Smooth muscle cell (in vitro differentiated cells): ENCODE measurements around the gene ABCA7. TPM values are rescaled to one million over a fixed set of nuclear protein-coding genes. Genes with fewer than 3 reads are reported as not detected.

Experiments used
- DNase-seq: peaks from one replicate; lab custom pipeline; 2025; ENCODE audit not compliant: unreplicated experiment; lab: John Stamatoyannopoulos, UW
- H2AFZ ChIP-seq: fragments of 200-600 bp; sonication (generic); 2 replicates; pipeline ENCODE4 v1.6.0; 2016; ENCODE audit warnings: antibody characterized with exemption, low read depth, mild to moderate bottlenecking
- H3F3A ChIP-seq: fragments of 200-600 bp; sonication (generic); 2 replicates; pipeline ENCODE4 v1.6.0; 2017; ENCODE audit warnings: antibody characterized with exemption, low read depth
- H3K27ac ChIP-seq: fragments of 200-600 bp; sonication (generic); 2 replicates; pipeline ENCODE4 v1.5.1; 2016; ENCODE audit warnings: low read depth, mild to moderate bottlenecking
- H3K27me3 ChIP-seq: fragments of 200-600 bp; sonication (generic); 2 replicates; pipeline ENCODE4 v1.6.1; 2016; ENCODE audit warnings: low read depth, mild to moderate bottlenecking
- H3K36me3 ChIP-seq: fragments of 200-600 bp; sonication (generic); 2 replicates; pipeline ENCODE4 v1.5.1; 2016; ENCODE audit warnings: low read depth
- H3K4me1 ChIP-seq: fragments of 200-600 bp; sonication (generic); 2 replicates; pipeline ENCODE4 v1.5.1; 2016; ENCODE audit warnings: low read depth
- H3K4me2 ChIP-seq: fragments of 200-600 bp; sonication (generic); 2 replicates; pipeline ENCODE4 v1.6.0; 2016; ENCODE audit warnings: mild to moderate bottlenecking
- H3K4me3 ChIP-seq: fragments of 200-600 bp; sonication (generic); 2 replicates; pipeline ENCODE4 v1.5.1; 2016; ENCODE audit warnings: mild to moderate bottlenecking
- H3K79me2 ChIP-seq: fragments of 200-600 bp; sonication (generic); 2 replicates; pipeline ENCODE4 v1.6.0; 2016; ENCODE audit warnings: low read depth, mild to moderate bottlenecking
- H3K9ac ChIP-seq: fragments of 200-600 bp; sonication (generic); 2 replicates; pipeline ENCODE4 v1.6.0; 2016; ENCODE audit warnings: low read depth
- H3K9me3 ChIP-seq: fragments of 200-600 bp; sonication (generic); replicated peaks from 2 replicates; pipeline ENCODE4 v1.5.1; 2016; ENCODE audit warnings: low read depth
- H4K20me1 ChIP-seq: fragments of 200-600 bp; sonication (generic); 2 replicates; pipeline ENCODE4 v1.6.0; 2016; ENCODE audit warnings: low read depth
- CTCF ChIP-seq: fragments of 200-600 bp; sonication (generic); IDR thresholded peaks from 2 replicates; pipeline ENCODE4 v1.5.1; 2017; ENCODE audit warnings: borderline replicate concordance, mild to moderate bottlenecking, antibody characterized with exemption; ENCODE audit not compliant: insufficient read depth, poor library complexity, severe bottlenecking
- WGBS: methylation state at CpG from one replicate; pipeline ENCODE4 v1.1.7; 2016; ENCODE audit warnings: low lambda C conversion rate; 5-methylcytosine and 5-hydroxymethylcytosine counted together
- polyA plus RNA-seq: library from polyadenylated mRNA; unstranded; fragments of >200 nt; fragmentation: Nextera tagmentation; extraction: Ambion mirVana; gene quantifications from 2 replicates; pipeline ENCODE4 v1.2.1, GENCODE V29; 2016
- total RNA-seq: library from RNA; depleted of rRNA; stranded (reverse); fragments of >200 nt; gene quantifications from 2 replicates; pipeline ENCODE4 v1.2.3, GENCODE V29; 2014

Gene ABCA7
- total and polyA plus RNA-seq, 2 experiments from 2014 or later, result 4.1 to 11.8 TPM

GRCh38 chr19:1090731-1091543 lies 51.0 kb downstream of the ABCA7 start:
- Histone ChIP-seq H3K4me1 (peaks cover 7% of the 10 kb centered on the region), H2AFZ (no peak overlapping the region), H4K20me1 (peaks cover 29% of the 10 kb centered on the region), H3F3A (no peaks in the 10 kb centered on the region), H3K4me3 (no peak overlapping the region), H3K79me2 (peaks cover 31% of the 10 kb centered on the region), H3K36me3 (no peaks in the 10 kb centered on the region), H3K4me2 (no peak overlapping the region), H3K27ac (no peak overlapping the region), H3K9me3 (no peaks in the 10 kb centered on the region), H3K9ac (no peak overlapping the region), H3K27me3 (no peaks in the 10 kb centered on the region)
- TF ChIP-seq CTCF, result no peak
- WGBS, result 98% methylated on average over 38 of the region's 38 CpGs
- DNase-seq, result no peak

GRCh38 chr19:1091544-1092175 lies 51.8 kb downstream of the ABCA7 start:
- DNase-seq, result no peak
- no peak overlapping the region for H3K9ac ChIP-seq
- WGBS, result 96% methylated on average over 25 of the region's 27 CpGs

GRCh38 chr19:1093330-1093729 lies 53.4 kb downstream of the ABCA7 start:
- TF ChIP-seq CTCF, result no peak
- Histone ChIP-seq H3K79me2 (peaks cover 31% of the 10 kb centered on the region), H4K20me1 (peaks cover 29% of the 10 kb centered on the region), H3F3A (no peaks in the 10 kb centered on the region), H3K9ac (no peak overlapping the region), H2AFZ (no peak overlapping the region), H3K4me3 (no peak overlapping the region), H3K9me3 (no peaks in the 10 kb centered on the region), H3K27me3 (no peaks in the 10 kb centered on the region), H3K4me1 (peaks cover 7% of the 10 kb centered on the region), H3K27ac (no peak overlapping the region), H3K36me3 (no peaks in the 10 kb centered on the region), H3K4me2 (peak overlapping the region; percentile 98)
- no peak for DNase-seq
- WGBS, result 98% methylated on average over 13 of the region's 15 CpGs

More at GRCh38 chr19:1091544-1092175, 51.8 kb downstream of the ABCA7 start:
- Histone ChIP-seq H3K4me1 (peaks cover 7% of the 10 kb centered on the region), H3F3A (no peaks in the 10 kb centered on the region), H3K4me3 (no peak overlapping the region), H2AFZ (no peak overlapping the region), H3K36me3 (no peaks in the 10 kb centered on the region), H3K4me2 (no peak overlapping the region), H3K27me3 (no peaks in the 10 kb centered on the region), H3K9me3 (no peaks in the 10 kb centered on the region), H4K20me1 (peaks cover 29% of the 10 kb centered on the region), H3K79me2 (peaks cover 31% of the 10 kb centered on the region), H3K27ac (no peak overlapping the region)
- TF ChIP-seq CTCF, result no peak
